Measurements from ENCODE around the gene CRYAA.

Gene CRYAA

DNA sequence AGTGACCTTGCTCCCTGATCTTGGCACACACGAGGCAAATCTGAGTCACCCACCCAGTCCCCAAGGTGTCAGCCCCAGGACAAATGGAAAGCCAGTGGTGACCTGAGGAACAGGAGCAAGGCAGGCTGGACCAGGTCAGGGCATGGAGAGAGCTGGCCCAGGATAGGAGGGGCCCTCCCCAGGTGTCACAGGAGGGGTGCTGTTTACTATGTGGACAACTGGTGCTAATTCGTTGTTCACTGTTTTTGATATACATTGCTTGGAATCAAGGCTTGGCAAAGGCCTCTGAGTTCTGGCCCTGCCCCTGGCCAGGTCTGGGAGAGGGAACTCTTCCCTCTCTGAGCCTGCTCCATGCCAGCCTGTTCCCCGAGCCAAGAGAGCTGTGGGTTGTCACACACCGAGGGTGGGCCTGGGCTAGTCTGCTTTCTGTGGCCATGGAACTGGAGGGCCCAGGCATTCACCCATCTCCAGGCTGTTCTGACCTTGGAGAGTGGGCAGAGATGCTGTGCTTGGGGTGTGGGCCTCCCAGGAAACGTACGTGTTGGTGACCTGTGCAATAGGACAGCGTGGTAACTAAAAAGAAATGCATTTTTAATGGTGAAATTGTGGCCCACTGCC is 41.8 kb downstream of the CRYAA start:
- H4K20me1 ChIP-seq (ENCODE audit: insufficient read depth, low read length), result no peaks in the 10 kb centered on the region
- no peak overlapping the region for H2AFZ ChIP-seq (ENCODE audit: low read depth, low read length)
- no peaks in the 10 kb centered on the region for H3K9me3 ChIP-seq (ENCODE audit: insufficient read depth, low read length)
- no peak for TF ChIP-seq EZH2phosphoT487 (IDR thresholded peaks at IDR 0.05; ENCODE audit: low read depth)
- TF ChIP-seq, protein P1, sequence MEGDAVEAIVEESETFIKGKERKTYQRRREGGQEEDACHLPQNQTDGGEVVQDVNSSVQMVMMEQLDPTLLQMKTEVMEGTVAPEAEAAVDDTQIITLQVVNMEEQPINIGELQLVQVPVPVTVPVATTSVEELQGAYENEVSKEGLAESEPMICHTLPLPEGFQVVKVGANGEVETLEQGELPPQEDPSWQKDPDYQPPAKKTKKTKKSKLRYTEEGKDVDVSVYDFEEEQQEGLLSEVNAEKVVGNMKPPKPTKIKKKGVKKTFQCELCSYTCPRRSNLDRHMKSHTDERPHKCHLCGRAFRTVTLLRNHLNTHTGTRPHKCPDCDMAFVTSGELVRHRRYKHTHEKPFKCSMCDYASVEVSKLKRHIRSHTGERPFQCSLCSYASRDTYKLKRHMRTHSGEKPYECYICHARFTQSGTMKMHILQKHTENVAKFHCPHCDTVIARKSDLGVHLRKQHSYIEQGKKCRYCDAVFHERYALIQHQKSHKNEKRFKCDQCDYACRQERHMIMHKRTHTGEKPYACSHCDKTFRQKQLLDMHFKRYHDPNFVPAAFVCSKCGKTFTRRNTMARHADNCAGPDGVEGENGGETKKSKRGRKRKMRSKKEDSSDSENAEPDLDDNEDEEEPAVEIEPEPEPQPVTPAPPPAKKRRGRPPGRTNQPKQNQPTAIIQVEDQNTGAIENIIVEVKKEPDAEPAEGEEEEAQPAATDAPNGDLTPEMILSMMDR (IDR thresholded peaks at IDR 0.05; ENCODE audit: low read depth, low read length), result no peak
- H3K27me3 ChIP-seq (ENCODE audit: low read depth, low read length), result no peaks in the 10 kb centered on the region
- H3K36me3 ChIP-seq (replicated peaks; ENCODE audit: low read depth, low read length), result no peaks in the 10 kb centered on the region
- H3K9ac ChIP-seq (ENCODE audit: low read length), result no peak overlapping the region
- no peak overlapping the region for H3K4me2 ChIP-seq (ENCODE audit: low read length)
- no peak overlapping the region for H3K27ac ChIP-seq (ENCODE audit: low read length)
- no peaks in the 10 kb centered on the region for H3K4me1 ChIP-seq (ENCODE audit: low read length)
- no peak overlapping the region for H3K4me3 ChIP-seq (ENCODE audit: low read length)
- H3K79me2 ChIP-seq (ENCODE audit: low read length), result no peaks in the 10 kb centered on the region

DNA sequence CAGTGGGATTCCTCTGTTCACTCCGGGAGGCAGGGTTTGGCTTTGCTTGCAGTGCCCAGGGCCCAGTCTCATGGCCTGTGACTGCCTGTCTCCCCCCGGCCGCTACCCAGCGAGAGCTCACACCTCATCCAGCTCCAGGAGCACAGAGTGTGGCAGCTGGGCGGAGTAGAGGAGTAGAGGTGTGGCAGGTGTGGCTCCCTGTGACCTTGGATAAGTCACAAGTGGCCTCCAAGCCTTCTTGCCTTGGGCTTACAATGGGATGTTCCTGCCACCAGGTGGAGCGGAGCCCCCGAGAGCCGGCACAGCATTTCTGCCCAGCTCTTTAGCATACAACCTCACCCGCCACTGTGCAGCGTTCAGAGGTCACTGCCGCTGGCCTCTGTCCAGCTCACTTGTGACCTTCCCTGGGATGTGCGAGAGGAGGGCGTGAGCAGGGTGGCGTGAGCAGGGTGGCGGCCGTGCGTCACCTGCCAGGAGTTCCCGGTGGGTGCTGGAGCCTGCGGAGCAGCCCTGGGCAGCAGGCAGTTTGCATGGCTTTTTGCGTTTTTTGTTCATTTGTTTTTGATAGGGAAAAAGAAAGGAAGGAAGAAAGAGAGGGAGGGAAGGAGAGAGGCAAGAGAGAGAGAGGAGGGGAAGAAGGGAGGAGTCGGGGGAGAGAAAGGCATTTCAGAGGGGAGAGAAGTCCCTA is 42.4 kb downstream of the CRYAA start:
- no peak for TF ChIP-seq EZH2phosphoT487 (IDR thresholded peaks at IDR 0.05; ENCODE audit: low read depth)
- TF ChIP-seq, protein P1 (IDR thresholded peaks at IDR 0.05; ENCODE audit: low read depth, low read length), result no peak
- Histone ChIP-seq H3K4me1 (ENCODE audit: low read length) (no peaks in the 10 kb centered on the region), H2AFZ (ENCODE audit: low read depth, low read length) (no peak overlapping the region), H3K36me3 (replicated peaks; ENCODE audit: low read depth, low read length) (no peaks in the 10 kb centered on the region), H4K20me1 (ENCODE audit: insufficient read depth, low read length) (no peaks in the 10 kb centered on the region), H3K27me3 (ENCODE audit: low read depth, low read length) (no peaks in the 10 kb centered on the region), H3K4me3 (ENCODE audit: low read length) (no peak overlapping the region), H3K9me3 (ENCODE audit: insufficient read depth, low read length) (no peaks in the 10 kb centered on the region), H3K79me2 (ENCODE audit: low read length) (no peaks in the 10 kb centered on the region), H3K27ac (ENCODE audit: low read length) (no peak overlapping the region), H3K4me2 (ENCODE audit: low read length) (no peak overlapping the region), H3K9ac (ENCODE audit: low read length) (no peak overlapping the region)

DNA sequence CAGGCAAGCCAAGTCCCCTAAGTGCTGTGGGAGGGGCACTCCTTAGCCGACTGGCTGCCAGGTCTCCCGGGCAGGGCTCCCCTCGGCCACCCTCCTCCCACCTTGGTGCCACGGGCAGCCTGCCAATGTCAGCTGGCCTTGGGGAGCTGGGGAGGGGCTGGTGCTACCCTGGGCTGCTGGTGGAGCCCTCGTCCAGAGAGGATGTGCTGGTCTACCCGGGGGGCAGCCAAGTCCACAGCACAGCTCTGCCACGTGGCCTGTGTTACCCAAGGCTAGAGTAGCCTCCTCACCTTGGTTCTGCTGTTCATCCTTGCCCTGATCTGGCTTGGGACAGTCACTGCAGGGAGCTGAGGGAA is 42.9 kb downstream of the CRYAA start:
- no peaks in the 10 kb centered on the region for H3K9me3 ChIP-seq (ENCODE audit: insufficient read depth, low read length)
- no peak overlapping the region for H3K27ac ChIP-seq (ENCODE audit: low read length)

More for the DNA sequence above, 42.9 kb downstream of the CRYAA start:
- Histone ChIP-seq H3K9ac (ENCODE audit: low read length) (no peak overlapping the region), H3K27me3 (ENCODE audit: low read depth, low read length) (no peaks in the 10 kb centered on the region), H2AFZ (ENCODE audit: low read depth, low read length) (no peak overlapping the region), H3K4me1 (ENCODE audit: low read length) (no peaks in the 10 kb centered on the region), H3K4me3 (ENCODE audit: low read length) (no peak overlapping the region), H4K20me1 (ENCODE audit: insufficient read depth, low read length) (no peaks in the 10 kb centered on the region), H3K36me3 (replicated peaks; ENCODE audit: low read depth, low read length) (no peaks in the 10 kb centered on the region), H3K79me2 (ENCODE audit: low read length) (no peaks in the 10 kb centered on the region), H3K4me2 (ENCODE audit: low read length) (no peak overlapping the region)
- TF ChIP-seq, protein P1 (IDR thresholded peaks at IDR 0.05; ENCODE audit: low read depth, low read length), result no peak
- no peak for TF ChIP-seq EZH2phosphoT487 (IDR thresholded peaks at IDR 0.05; ENCODE audit: low read depth)

All from OCI-LY3 (cell line).